ENCODE results near the gene NACC2.
A peak's percentile ranks its signal among the peaks of the same experiment; 100 is the strongest.

NACC2 gene

GRCh38 chr9:136119061-136119882, 24.2 kb upstream of the NACC2 start:
- TF ChIP-seq, protein P1, sequence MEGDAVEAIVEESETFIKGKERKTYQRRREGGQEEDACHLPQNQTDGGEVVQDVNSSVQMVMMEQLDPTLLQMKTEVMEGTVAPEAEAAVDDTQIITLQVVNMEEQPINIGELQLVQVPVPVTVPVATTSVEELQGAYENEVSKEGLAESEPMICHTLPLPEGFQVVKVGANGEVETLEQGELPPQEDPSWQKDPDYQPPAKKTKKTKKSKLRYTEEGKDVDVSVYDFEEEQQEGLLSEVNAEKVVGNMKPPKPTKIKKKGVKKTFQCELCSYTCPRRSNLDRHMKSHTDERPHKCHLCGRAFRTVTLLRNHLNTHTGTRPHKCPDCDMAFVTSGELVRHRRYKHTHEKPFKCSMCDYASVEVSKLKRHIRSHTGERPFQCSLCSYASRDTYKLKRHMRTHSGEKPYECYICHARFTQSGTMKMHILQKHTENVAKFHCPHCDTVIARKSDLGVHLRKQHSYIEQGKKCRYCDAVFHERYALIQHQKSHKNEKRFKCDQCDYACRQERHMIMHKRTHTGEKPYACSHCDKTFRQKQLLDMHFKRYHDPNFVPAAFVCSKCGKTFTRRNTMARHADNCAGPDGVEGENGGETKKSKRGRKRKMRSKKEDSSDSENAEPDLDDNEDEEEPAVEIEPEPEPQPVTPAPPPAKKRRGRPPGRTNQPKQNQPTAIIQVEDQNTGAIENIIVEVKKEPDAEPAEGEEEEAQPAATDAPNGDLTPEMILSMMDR (conservative IDR thresholded peaks at IDR 0.05; ENCODE audit: low read length) = no peak
- TF ChIP-seq EZH2phosphoT487 (IDR thresholded peaks at IDR 0.05; ENCODE audit: borderline replicate concordance) = no peak
- H4K20me1 ChIP-seq (ENCODE audit: insufficient read depth, low read length, poor library complexity, severe bottlenecking) = peaks cover 6% of the 10 kb centered on the region
- peak overlapping the region; percentile 99 for H3K9ac ChIP-seq (ENCODE audit: low read depth, low read length, poor library complexity, severe bottlenecking)
- peak overlapping the region; percentile 97 for H3K4me2 ChIP-seq (ENCODE audit: low read depth, low read length, poor library complexity, severe bottlenecking)
- H3F3A ChIP-seq (ENCODE audit: low read depth) = no peaks in the 10 kb centered on the region
- no peaks in the 10 kb centered on the region for H3K9me3 ChIP-seq (ENCODE audit: insufficient read depth, low read depth, low read length)
- H3K79me2 ChIP-seq (ENCODE audit: insufficient read depth, low read length) = peaks cover 47% of the 10 kb centered on the region
- peaks cover 18% of the 10 kb centered on the region for H3K4me1 ChIP-seq (ENCODE audit: insufficient read depth, low read length, poor library complexity, severe bottlenecking)
- H2AFZ ChIP-seq (ENCODE audit: low read length) = peak overlapping the region; percentile 61; the same call in 1 of the 2 replicates
- peak overlapping the region; percentile 77 for H3K4me3 ChIP-seq (ENCODE audit: low read length, poor library complexity, severe bottlenecking)
- H3K36me3 ChIP-seq (ENCODE audit: insufficient read depth, low read length) = no peaks in the 10 kb centered on the region
- no peaks in the 10 kb centered on the region for H3K9me2 ChIP-seq (replicated peaks; ENCODE audit: low read depth, low read length)
- H3K27me3 ChIP-seq (ENCODE audit: insufficient read depth, low read length, poor library complexity, severe bottlenecking) = no peaks in the 10 kb centered on the region

DNA sequence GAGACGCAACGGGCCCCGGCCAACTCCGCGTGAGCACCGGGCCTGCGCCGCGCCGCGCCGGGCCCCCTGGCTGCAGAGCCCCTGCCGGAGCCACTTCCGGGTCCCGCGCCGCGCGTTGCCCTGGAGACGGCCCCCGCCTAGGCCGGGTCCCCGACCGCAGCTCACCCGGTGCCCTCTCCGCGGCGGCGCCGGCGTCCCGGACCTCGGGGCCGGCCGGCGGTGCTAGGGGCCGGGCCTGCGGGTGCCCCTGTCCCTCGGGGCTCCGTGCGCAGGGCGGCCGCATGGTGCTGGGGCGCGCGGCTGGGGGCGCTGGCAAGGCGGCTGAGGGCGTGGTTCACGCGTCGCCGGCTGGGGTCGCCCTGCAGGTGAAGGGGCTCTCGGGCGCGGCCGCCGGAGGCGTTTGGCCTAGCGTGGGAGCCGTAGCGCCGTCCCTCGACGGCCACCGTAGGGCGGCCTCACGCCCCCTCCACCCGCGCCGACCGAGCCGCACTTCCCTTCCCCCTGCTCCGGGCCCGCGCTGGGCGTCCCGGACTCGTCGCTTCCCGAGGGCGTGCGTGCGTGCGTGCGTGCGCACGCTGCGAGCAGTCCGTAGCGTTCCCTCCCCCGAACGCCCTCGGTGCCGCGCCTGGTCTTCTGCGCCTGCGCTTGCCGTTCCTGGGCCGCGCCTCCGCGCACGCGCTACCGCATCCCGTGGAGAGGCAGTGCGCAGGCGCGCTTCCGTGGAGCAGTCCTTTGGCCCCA, 23.4 kb upstream of the NACC2 start, which contains the start of gene TMEM250:
TSS of gene TMEM250 (minus strand) at position 556 of the 741 bp plus-strand sequence. CDS start 1,975 bp downstream, outside the sequence.
- peak within 1 kb of the TSS; percentile 77 for H3K4me3 ChIP-seq (ENCODE audit: low read length, poor library complexity, severe bottlenecking)
- no peak for TF ChIP-seq EZH2phosphoT487 (IDR thresholded peaks at IDR 0.05; ENCODE audit: borderline replicate concordance)
- TF ChIP-seq, protein P1 (conservative IDR thresholded peaks at IDR 0.05; ENCODE audit: low read length) = peak; percentile 24; the same call in 1 of the 2 replicates
- H3K4me2 ChIP-seq (ENCODE audit: low read depth, low read length, poor library complexity, severe bottlenecking) = peak within 1 kb of the TSS; percentile 97
- peaks cover 6% of the 10 kb centered on the region for H4K20me1 ChIP-seq (ENCODE audit: insufficient read depth, low read length, poor library complexity, severe bottlenecking)
- peaks cover 18% of the 10 kb centered on the region for H3K4me1 ChIP-seq (ENCODE audit: insufficient read depth, low read length, poor library complexity, severe bottlenecking)
- no peaks in the 10 kb centered on the region for H3K27me3 ChIP-seq (ENCODE audit: insufficient read depth, low read length, poor library complexity, severe bottlenecking)
- no peaks in the 10 kb centered on the region for H3F3A ChIP-seq (ENCODE audit: low read depth)
- H3K9ac ChIP-seq (ENCODE audit: low read depth, low read length, poor library complexity, severe bottlenecking) = peak within 1 kb of the TSS; percentile 99
- no peaks in the 10 kb centered on the region for H3K9me2 ChIP-seq (replicated peaks; ENCODE audit: low read depth, low read length)
- no peaks in the 10 kb centered on the region for H3K9me3 ChIP-seq (ENCODE audit: insufficient read depth, low read depth, low read length)
- H2AFZ ChIP-seq (ENCODE audit: low read length) = peak within 1 kb of the TSS; percentile 61; the same call in 1 of the 2 replicates
- peaks cover 47% of the 10 kb centered on the region for H3K79me2 ChIP-seq (ENCODE audit: insufficient read depth, low read length)
- H3K36me3 ChIP-seq (ENCODE audit: insufficient read depth, low read length) = no peaks in the 10 kb centered on the region

- peaks cover 18% of the 10 kb centered on the region for H3K4me1 ChIP-seq (ENCODE audit: insufficient read depth, low read length, poor library complexity, severe bottlenecking)
- TF ChIP-seq EZH2phosphoT487 (IDR thresholded peaks at IDR 0.05; ENCODE audit: borderline replicate concordance) = no peak
- TF ChIP-seq, protein P1 (conservative IDR thresholded peaks at IDR 0.05; ENCODE audit: low read length) = no peak
- no peaks in the 10 kb centered on the region for H3K9me3 ChIP-seq (ENCODE audit: insufficient read depth, low read depth, low read length)
- H2AFZ ChIP-seq (ENCODE audit: low read length) = peak overlapping the region; percentile 11; the same call in 1 of the 2 replicates
- H3K9me2 ChIP-seq (replicated peaks; ENCODE audit: low read depth, low read length) = no peaks in the 10 kb centered on the region
- H3K4me2 ChIP-seq (ENCODE audit: low read depth, low read length, poor library complexity, severe bottlenecking) = peak overlapping the region; percentile 75
- no peaks in the 10 kb centered on the region for H3F3A ChIP-seq (ENCODE audit: low read depth)
- peaks cover 6% of the 10 kb centered on the region for H4K20me1 ChIP-seq (ENCODE audit: insufficient read depth, low read length, poor library complexity, severe bottlenecking)
- peak overlapping the region; percentile 99 for H3K9ac ChIP-seq (ENCODE audit: low read depth, low read length, poor library complexity, severe bottlenecking)
- no peaks in the 10 kb centered on the region for H3K36me3 ChIP-seq (ENCODE audit: insufficient read depth, low read length)
- peaks cover 47% of the 10 kb centered on the region for H3K79me2 ChIP-seq (ENCODE audit: insufficient read depth, low read length)
- peak overlapping the region; percentile 77 for H3K4me3 ChIP-seq (ENCODE audit: low read length, poor library complexity, severe bottlenecking)
- no peaks in the 10 kb centered on the region for H3K27me3 ChIP-seq (ENCODE audit: insufficient read depth, low read length, poor library complexity, severe bottlenecking)
Measured at GRCh38 chr9:136117916-136118319, 22.8 kb upstream of the NACC2 start.
